ENCODE measurements around the gene DCUN1D2. TPM values are rescaled to one million over a fixed set of nuclear protein-coding genes. Genes with fewer than 3 reads are reported as not detected.
"Not testable (repeated sequence)": the region's sequence is repeated elsewhere in the genome, so short reads cannot be mapped to it uniquely, and the experiment has no call there.

Gene DCUN1D2
- total RNA-seq, 2 donors from 2014 or later: 18.9 to 36.5 TPM

DNA sequence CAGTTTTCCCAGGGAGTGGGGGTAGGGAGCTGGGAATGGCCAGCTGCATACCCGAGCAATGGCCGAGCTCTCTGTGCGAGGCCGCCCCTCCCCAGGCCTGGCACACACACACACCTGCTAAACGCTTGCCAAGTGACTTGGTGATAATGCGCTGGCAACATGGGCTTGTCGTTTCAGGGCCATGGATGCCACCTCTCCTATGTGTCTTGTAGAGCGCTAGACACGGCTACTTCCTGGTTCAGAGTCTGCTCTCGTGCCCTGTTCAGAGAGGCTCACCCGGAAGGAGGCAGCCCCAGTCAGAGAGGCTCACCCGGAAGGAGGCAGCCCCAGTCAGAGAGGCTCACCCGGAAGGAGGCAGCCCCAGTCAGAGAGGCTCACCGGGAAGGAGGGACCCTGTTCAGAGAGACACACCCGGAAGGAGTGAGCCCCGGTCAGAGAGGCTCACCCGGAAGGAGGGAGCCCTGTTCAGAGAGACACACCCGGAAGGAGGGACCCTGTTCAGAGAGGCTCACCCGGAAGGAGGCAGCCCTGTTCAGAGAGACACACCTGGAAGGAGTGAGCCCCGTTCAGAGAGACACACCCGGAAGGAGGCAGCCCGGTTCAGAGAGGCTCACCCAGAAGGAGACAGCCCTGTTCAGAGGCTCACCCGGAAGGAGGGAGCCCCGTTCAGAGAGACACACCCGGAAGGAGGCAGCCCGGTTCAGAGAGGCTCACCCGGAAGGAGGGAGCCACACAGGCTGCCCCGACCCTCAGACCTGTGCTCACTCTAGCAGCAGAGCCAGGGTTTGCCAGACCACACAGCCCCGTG lies 41.4 kb downstream of the DCUN1D2 start:
- no peaks in the 10 kb centered on the region for H3K36me3 Mint-ChIP-seq
- H3K9me3 Mint-ChIP-seq: no peaks in the 10 kb centered on the region
- H3K27ac Mint-ChIP-seq: peak overlapping the region in 1 of 2 donors; percentile 50
- ATAC-seq (peak; percentile 18 to 55), DNase-seq (ENCODE audit: low spot score in 2 of 2) (no peak)

DNA sequence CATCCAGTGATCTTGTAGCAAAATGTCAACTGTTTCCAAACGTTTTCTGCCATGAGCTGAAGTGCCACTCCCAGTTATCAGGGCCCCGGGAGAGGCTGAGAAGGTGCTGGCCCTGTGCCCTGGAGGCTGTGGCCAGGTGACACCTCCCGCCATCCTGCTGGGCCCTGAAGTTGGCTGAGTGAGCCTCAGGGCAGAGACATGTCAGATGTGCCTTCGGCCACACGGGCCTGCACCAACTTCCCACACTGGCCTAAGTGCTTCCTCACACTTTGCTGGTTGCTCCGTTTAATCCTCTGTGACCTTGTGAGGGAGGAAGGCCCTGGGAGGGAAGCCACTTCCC lies 42.0 kb downstream of the DCUN1D2 start:
- DNase-seq (ENCODE audit: low spot score in 2 of 2) (no peak), ATAC-seq (no peak)
- no peaks in the 10 kb centered on the region for H3K9me3 Mint-ChIP-seq
- peak overlapping the region in 1 of 2 donors; percentile 50 for H3K27ac Mint-ChIP-seq
- no peaks in the 10 kb centered on the region for H3K36me3 Mint-ChIP-seq

DNA sequence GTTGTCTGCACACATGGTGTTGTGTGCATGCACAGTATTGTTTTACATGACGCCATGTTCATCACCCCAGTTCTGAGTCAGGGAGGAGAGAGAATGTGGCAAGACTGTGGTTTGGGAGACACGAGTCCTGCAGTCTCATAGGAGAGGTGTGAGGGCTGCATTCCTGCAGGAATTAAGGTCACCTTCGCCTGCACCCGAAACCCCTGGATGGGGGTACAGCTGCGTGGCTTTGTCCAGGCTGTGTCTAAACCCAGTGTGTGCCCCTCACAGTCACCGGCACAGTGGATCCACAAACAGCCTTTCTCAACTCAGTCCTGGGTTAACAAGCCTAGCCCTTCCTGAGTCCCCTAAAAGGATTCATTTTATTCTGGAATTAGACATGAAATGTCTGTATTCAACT lies 42.9 kb downstream of the DCUN1D2 start:
- H3K36me3 Mint-ChIP-seq: no peaks in the 10 kb centered on the region
- DNase-seq (ENCODE audit: low spot score in 2 of 2) (no peak), ATAC-seq (no peak)
- H3K27ac Mint-ChIP-seq: no peak overlapping the region
- H3K9me3 Mint-ChIP-seq: no peaks in the 10 kb centered on the region

DNA sequence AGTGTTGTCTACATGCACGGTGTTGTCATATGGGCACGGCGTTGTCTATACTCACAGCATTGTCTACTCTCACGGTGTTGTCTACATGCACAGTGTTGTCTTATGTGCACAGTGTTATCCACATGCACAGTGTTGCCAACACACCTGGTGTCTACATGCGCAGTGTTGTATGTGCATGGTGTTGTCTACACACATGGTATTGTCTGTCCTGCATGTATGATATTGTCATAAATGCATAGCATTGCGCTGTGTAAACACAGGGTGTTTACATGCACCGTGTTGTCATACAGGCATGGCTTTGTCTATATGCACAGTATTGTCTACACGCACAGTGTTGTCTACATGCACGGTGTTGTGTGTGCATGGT lies 44.0 kb downstream of the DCUN1D2 start:
- DNase-seq (ENCODE audit: low spot score in 2 of 2): no peak
- Mint-ChIP-seq H3K27ac (no peak overlapping the region), H3K9me3 (peaks cover 0 to 4% of the 10 kb centered on the region in 2 donors), H3K36me3 (no peaks in the 10 kb centered on the region)
- ATAC-seq: no peak

DNA sequence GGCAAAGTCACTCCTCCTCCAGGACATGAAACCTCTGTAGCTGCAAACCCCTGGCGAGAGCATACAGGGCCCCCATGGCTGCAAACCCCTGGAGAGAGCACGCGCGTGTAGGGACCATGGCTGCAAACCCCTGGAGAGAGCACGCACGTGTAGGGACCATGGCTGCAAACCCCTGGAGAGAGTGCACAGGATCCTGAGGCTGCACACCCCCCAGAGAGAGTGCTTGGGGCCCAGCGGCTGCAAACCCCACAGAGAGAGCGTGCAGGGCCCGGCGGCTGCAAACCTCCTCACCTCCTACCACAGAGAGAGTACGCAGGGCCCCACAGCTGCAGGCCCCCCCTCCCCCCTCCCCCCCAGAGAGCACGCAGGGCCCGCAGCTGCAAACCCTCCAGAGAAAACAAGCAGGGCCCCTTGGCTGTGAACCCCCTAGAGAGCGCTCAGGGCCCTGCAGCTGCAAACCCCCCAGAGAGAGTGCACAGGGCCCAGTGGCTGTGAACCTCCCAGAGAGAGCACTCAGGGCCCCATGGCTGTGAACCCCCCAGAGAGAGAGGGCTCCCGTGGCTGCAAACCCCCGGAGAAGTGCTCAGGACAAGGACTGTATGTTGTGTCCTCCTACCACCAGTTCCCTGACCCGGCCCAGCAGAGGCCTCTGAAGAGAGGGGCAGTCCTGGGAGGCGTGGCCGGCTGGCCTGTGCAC lies 44.6 kb downstream of the DCUN1D2 start:
- ATAC-seq (no peak), DNase-seq (ENCODE audit: low spot score in 2 of 2) (no peak)
- Mint-ChIP-seq H3K36me3 (no peaks in the 10 kb centered on the region), H3K9me3 (peaks cover 0 to 4% of the 10 kb centered on the region in 2 donors), H3K27ac (no peak overlapping the region)

DNA sequence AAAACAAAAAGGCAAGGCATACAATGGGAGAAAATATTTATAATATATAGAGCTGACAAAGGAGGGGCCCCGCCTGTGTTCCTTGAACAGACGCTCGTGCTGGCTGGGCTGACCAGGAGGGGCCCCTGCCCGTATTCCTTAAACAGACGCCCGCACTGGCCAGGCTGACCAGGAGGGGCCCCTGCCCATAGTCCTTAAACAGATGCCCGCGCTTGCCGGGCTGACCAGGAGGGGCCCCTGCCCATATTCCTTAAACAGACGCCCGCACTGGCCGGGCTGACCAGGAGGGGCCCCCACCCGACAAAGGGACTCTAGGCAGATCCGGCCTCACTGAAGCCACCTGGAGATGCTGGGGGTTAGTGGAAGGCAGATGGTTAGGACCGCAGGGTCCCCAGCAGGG lies 46.5 kb downstream of the DCUN1D2 start:
- peaks cover 0 to 4% of the 10 kb centered on the region in 2 donors for H3K9me3 Mint-ChIP-seq
- H3K36me3 Mint-ChIP-seq: no peaks in the 10 kb centered on the region
- ATAC-seq (no peak), DNase-seq (ENCODE audit: low spot score in 2 of 2) (no peak)
- peak overlapping the region in 1 of 2 donors; percentile 36 for H3K27ac Mint-ChIP-seq

DNA sequence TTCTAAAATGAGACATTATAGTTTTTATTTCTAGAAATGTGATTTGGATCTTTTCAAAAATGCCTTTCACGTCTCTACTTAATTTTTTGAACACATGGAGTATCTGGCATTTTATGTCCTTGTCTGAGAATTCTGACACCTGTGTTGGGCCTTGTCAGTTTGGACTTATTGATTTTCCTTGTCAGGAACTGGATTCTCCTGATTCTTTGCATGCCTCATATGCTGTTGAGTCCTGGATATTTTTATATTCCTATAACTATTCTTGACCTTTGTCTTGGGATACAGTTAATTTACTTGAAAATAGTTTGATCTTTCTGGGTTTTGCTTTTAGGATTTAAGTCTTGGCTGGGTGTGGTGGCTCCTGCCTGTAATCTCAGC lies 47.5 kb downstream of the DCUN1D2 start:
- Mint-ChIP-seq H3K36me3 (no peaks in the 10 kb centered on the region), H3K9me3 (peaks cover 0 to 4% of the 10 kb centered on the region in 2 donors), H3K27ac (no peak overlapping the region)
- DNase-seq (ENCODE audit: low spot score in 2 of 2): no peak
- no peak for ATAC-seq

DNA sequence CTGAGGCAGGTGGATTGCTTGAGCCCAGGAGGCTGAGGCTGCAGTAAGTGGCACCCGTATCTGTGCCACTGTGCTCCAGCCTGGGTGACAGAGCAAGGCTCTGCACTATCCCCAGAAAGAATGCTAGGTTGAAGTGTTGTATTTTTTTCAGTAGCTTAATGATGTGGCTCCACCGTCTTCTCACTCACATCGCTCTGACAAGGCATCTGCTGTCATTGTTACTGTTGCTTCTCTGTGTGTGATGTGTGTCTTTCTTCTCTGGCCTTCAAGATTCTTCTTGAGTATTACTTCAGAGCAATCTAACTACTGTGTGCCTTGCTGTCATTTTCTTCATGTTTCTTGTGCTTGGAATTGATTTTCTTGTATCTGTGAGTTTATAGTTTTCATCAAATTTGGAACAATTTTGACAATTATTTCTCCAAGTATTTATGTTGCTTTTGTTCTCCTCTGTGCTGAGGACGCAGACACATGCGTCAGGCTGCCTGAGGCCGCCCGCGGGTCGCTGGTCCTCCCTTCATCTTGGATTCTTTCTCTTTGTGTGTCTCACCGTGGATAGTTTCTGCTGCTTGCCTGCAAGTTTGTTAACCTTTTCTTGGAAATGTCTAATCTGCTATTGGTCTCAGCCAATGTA lies 48.0 kb downstream of the DCUN1D2 start:
- ATAC-seq (no peak), DNase-seq (ENCODE audit: low spot score in 2 of 2) (no peak)
- Mint-ChIP-seq H3K27ac (no peak overlapping the region), H3K36me3 (no peaks in the 10 kb centered on the region), H3K9me3 (peaks cover 0 to 4% of the 10 kb centered on the region in 2 donors)

DNA sequence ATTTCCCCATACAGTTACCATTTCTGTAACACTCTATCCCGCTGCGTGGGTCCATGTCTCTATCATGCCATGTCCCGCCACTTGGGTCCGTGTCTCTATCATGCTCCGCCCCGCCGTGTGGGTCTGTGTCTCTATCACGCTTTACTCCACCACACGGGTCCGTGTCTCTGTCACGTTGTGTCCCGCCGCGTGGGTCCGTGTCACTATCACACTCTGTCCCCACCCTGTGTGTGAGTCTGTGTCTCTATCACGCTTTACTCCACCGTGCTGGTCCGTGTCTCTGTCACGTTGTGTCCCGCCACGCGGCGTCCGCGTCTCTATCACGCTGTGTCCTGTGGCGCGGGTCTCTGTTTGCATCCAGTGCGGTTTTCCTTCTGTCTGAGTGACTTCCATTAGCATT lies 48.9 kb downstream of the DCUN1D2 start:
- H3K36me3 Mint-ChIP-seq: no peaks in the 10 kb centered on the region
- ATAC-seq: no peak

DNA sequence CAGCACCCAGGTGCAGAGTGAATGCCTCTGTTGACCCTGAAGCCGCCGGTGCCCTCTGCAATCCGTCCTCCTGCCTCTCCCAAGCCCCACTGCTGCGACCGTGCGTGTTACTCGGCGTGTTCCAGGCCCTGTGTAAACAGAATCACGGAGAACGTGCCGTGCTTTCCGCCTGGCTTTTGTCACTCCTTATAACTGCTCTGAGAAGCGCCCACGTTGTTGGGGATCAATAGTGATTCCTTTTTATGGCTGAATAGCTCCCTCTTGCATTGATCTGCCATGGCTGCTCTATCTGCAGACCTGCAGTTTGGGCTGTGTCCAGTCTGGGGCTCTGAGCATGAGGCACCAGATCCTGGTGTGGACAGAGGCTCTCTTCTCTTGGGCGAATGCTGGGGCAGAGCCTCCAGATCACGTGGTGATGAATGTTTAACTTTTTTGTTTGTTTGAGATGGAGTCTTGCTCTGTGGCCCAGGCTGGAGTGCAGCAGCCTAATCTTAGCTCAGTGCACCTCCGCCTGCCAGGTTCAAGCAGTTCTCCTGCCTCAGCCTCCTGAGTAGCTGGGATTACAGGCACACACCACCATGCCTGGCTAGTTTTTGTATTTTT lies 53.0 kb downstream of the DCUN1D2 start:
- DNase-seq (ENCODE audit: low spot score in 2 of 2) (no peak), ATAC-seq (peak in 1 of 2 donors; percentile 41)
- no peak overlapping the region for H3K27ac Mint-ChIP-seq
- H3K9me3 Mint-ChIP-seq: peaks cover 0 to 4% of the 10 kb centered on the region in 2 donors
- no peaks in the 10 kb centered on the region for H3K36me3 Mint-ChIP-seq

More for the DNA sequence above, 48.9 kb downstream of the DCUN1D2 start:
- Mint-ChIP-seq H3K9me3 (peaks cover 0 to 4% of the 10 kb centered on the region in 2 donors), H3K27ac (no peak overlapping the region)
- DNase-seq (ENCODE audit: low spot score in 2 of 2): no peak

DNA sequence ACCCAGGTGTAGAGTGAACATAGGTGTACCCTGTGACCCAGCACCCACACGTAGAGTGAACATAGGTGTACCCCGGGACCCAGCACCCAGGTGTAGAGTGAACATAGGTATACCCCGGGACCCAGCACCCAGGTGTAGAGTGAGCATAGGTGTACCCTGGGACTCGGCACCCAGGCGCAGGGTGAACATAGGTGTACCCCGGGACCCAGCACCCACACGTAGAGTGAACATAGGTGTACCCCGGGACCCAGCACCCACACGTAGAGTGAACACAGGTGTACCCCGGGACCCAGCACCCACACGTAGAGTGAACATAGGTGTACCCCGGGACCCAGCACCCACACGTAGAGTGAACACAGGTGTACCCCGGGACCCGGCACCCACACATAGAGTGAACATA lies 53.6 kb downstream of the DCUN1D2 start:
- not testable (repeated sequence) for H3K9me3 Mint-ChIP-seq; H3K36me3 Mint-ChIP-seq; ATAC-seq; DNase-seq (ENCODE audit: low spot score in 2 of 2); H3K27ac Mint-ChIP-seq

DNA sequence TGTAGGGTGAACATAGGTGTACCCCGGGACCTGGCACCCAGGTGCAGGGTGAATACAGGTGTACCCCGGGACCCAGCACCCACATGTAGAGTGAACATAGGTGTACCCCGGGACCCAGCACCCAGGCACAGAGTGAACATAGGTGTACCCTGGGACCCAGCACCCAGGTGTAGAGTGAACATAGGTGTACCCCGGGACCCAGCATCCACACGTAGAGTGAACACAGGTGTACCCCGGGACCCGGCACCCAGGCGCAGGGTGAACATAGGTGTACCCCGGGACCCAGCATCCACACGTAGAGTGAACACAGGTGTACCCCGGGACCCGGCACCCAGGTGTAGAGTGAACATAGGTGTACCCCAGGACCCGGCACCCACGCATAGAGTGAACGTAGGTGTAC lies 54.6 kb downstream of the DCUN1D2 start:
- H3K27ac Mint-ChIP-seq; H3K36me3 Mint-ChIP-seq; H3K9me3 Mint-ChIP-seq; ATAC-seq; DNase-seq (ENCODE audit: low spot score in 2 of 2): not testable (repeated sequence)

DNA sequence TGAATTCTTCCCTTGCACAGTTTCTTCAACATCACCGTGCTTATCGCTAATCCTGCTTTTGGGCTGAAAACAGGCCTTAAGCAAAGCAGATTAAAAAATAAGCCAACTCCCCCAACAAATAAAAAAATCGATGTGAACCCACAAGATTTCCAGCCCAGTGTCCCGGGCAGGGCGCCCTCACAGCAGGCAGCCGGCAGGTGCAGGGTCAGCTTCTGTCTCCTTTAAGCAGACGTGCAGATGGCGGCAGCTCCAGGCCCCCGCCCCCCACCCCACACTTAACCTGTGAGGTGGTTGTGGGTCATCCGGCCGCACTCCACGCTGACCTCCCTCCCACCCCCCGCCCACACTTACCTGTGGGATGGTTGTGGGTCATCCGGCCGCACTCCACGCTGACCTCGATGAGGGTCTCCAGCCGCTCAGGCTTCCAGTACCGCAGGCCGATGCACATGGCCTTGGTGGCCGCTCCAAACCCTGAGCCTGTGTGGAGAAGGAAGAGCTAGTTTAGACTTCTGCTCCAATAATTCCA lies 57.1 kb downstream of the DCUN1D2 start:
- no peak overlapping the region for H3K27ac Mint-ChIP-seq
- no peaks in the 10 kb centered on the region for H3K36me3 Mint-ChIP-seq
- DNase-seq (ENCODE audit: low spot score in 2 of 2) (no peak), ATAC-seq (no peak)
- no peaks in the 10 kb centered on the region for H3K9me3 Mint-ChIP-seq

DNA sequence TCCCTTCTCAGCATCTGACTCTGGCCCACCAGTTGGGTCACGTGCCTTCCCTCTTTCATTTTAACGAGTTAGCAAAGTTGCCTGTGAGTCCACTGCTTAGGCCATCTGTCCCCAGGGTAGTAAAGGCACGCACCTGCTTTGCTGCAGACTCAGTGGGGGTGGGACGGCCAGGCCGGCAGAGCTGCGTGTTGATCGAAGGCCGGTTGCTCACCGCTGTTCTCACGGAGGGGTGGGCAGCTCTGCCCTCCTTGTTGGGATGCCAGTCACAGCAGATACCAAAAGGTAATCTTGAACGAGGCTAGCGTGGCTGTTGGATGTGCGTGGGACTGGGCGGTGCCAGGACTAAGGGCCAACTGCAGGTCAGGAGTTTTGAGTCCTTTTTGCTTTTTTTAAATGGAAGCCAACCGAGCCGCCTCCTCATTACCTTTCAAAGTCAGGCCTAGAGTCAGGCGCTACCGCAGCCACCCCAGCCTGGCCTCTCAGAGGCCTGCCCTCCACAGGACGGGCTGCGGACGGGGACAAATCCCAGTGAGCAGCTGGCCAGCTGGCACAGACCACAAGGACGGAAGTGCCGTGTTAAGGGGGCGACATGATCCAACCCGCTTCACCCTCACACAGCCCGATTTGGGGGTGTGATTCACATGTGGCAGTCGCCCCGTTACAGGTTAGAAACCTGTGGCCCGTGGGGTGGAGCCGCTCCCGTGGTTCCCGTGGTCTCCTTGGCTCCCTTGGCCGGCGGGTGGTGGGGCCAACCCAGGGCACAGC lies 57.8 kb downstream of the DCUN1D2 start:
- ATAC-seq (no peak), DNase-seq (ENCODE audit: low spot score in 2 of 2) (no peak)
- Mint-ChIP-seq H3K27ac (no peak overlapping the region), H3K9me3 (no peaks in the 10 kb centered on the region), H3K36me3 (no peaks in the 10 kb centered on the region)

DNA sequence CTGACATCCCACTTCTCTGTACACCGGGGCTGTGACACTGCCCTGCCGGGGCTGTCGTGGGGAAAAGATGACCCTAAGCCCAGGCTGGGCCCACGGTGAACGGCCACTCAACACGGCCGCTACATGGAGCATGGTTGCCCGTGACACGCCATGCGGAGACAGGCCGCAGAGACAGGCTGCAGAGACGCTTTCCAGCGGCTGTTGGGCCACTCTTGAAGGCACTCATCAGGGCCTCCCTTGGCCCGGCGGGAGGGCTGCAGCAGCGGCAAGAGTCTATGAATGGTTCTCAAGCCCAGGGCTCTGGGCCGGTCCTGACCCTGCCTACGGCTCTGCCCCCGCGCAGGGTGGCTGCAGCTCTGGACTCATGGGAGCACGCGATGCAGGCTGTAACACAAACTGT lies 59.3 kb downstream of the DCUN1D2 start:
- ATAC-seq: no peak
- DNase-seq (ENCODE audit: low spot score in 2 of 2): no peak
- Mint-ChIP-seq H3K9me3 (no peaks in the 10 kb centered on the region), H3K27ac (no peak overlapping the region), H3K36me3 (no peaks in the 10 kb centered on the region)

DNA sequence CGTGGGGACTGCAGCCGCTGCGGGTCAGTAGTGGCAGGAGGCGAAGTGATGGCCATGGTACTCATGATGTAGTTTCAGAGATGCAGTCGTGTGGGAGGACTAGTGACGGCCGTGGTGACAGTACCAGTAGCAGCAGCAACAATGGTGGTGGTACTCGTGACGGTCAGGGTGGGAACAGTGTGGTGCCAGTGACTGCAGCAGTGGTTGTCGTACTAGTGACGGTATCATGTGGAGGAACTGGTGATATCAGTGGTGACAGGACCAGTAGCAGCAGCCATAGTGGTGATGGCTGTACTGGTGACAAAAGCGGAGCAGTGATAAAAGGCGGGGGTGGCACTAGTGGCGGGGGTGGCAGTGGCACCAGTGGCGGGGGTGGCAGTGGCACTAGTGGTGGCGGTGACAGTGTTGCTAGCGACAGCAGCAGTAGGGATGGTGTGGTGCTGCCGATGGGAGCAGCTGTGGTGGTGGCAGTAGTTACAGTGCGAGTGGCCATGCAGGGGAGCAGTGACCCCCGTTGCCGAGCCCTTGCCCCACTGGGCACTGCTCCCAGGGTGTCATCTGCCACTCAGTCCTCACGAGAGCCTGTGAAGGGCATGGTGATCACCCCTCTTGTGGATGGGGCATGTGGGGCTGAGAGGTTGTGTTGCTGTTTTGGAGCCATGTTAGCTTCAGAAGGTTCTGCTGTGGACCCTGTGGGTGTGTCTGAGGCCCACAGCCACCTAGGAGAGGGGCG lies 60.0 kb downstream of the DCUN1D2 start:
- H3K27ac Mint-ChIP-seq: no peak overlapping the region
- no peaks in the 10 kb centered on the region for H3K36me3 Mint-ChIP-seq
- DNase-seq (ENCODE audit: low spot score in 2 of 2): no peak
- H3K9me3 Mint-ChIP-seq: no peaks in the 10 kb centered on the region
- ATAC-seq: no peak
